Lung (tissue), 12 donors: Measurements from ENCODE around the gene DUSP9. TPM values are rescaled to one million over a fixed set of nuclear protein-coding genes. Genes with fewer than 3 reads are reported as not detected.

ENCODE experiments used
- ATAC-seq: fragments of 200-7000 bp; cut with Tn5 transposase; one replicate; pipeline ENCODE4 v1.9.1; 2020; ENCODE audit warnings: moderate number of reproducible peaks; ENCODE audit not compliant: insufficient read depth, low FRiP score
- DNase-seq, 3 donors: peaks; one replicate each; pipeline ENCODE4 v3.0.0-alpha.2; 2013 to 2017
- H3K27ac ChIP-seq, 2 donors: one replicate each; pipeline ENCODE4 v1.5.1; 2013; ENCODE audit warnings: mild to moderate bottlenecking in 2 of 2, moderate library complexity in 2 of 2, control low read depth in 1 of 2, inconsistent platforms in 1 of 2, low read depth in 1 of 2, low read length in 1 of 2
- H3K27me3 ChIP-seq, 3 donors: one replicate each; pipeline ENCODE4 v1.5.1; 2013; ENCODE audit warnings: low read length in 2 of 3; ENCODE audit not compliant: control insufficient read depth in 3 of 3, insufficient read depth in 3 of 3
- H3K36me3 ChIP-seq, 4 donors: one replicate each; pipeline ENCODE4 v1.5.1; 2013; ENCODE audit warnings: low read length in 4 of 4, mild to moderate bottlenecking in 1 of 4, moderate library complexity in 1 of 4; ENCODE audit not compliant: control insufficient read depth in 4 of 4, insufficient read depth in 4 of 4
- H3K4me1 ChIP-seq, 5 donors: one replicate each; pipeline ENCODE4 v1.5.1; 2013; ENCODE audit warnings: low read length in 5 of 5, mild to moderate bottlenecking in 2 of 5, moderate library complexity in 1 of 5; ENCODE audit not compliant: control insufficient read depth in 5 of 5, insufficient read depth in 5 of 5
- H3K4me3 ChIP-seq: one replicate; pipeline ENCODE4 v1.5.1; 2013; ENCODE audit warnings: mild to moderate bottlenecking, control low read depth, moderate library complexity
- H3K9ac ChIP-seq, 2 donors: one replicate each; pipeline ENCODE4 v1.5.1; 2013; ENCODE audit warnings: low read length in 2 of 2, control low read depth in 1 of 2; ENCODE audit not compliant: insufficient read depth in 1 of 2
- H3K9me3 ChIP-seq, 4 donors: one replicate each; pipeline ENCODE4 v1.5.1; 2013; ENCODE audit warnings: low read length in 3 of 4, mild to moderate bottlenecking in 1 of 4, moderate library complexity in 1 of 4; ENCODE audit not compliant: control insufficient read depth in 4 of 4, insufficient read depth in 3 of 4
- CTCF ChIP-seq: IDR thresholded peaks from 2 replicates; pipeline ENCODE4 v1.5.1; 2012; ENCODE audit warnings: mild to moderate bottlenecking; ENCODE audit errors: control extremely low read depth, extremely low read depth
- WGBS, 2 donors: extraction: QIAGEN DNeasy Blood & Tissue Kit; methylation state at CpG; one replicate each; pipeline ENCODE4 v1.1.7; 2013; 5-methylcytosine and 5-hydroxymethylcytosine counted together
- polyA plus RNA-seq, 2 donors: library from polyadenylated mRNA; stranded (reverse); fragments of 200-250 nt; gene quantifications; one replicate each; pipeline ENCODE4 v1.2.1, GENCODE V29; 2013
- total RNA-seq, 2 donors: library from RNA; depleted of rRNA in 1 of 2; stranded (reverse); fragments of >200 nt in 1 of 2; gene quantifications; one replicate each; pipeline ENCODE4 v1.2.1, GENCODE V29; 2014 to 2021
- donor health status: control.
- donor health status: control.
- donor health status: Bipolar disorder and iron deficiency.
- donor health status: healthy.
- donor health status: DM: yes; HTN: yes; CAD: no.

Gene DUSP9
- total and polyA plus RNA-seq, 4 donors, result 0.10 to 0.55 (median 0.23) TPM

DNA sequence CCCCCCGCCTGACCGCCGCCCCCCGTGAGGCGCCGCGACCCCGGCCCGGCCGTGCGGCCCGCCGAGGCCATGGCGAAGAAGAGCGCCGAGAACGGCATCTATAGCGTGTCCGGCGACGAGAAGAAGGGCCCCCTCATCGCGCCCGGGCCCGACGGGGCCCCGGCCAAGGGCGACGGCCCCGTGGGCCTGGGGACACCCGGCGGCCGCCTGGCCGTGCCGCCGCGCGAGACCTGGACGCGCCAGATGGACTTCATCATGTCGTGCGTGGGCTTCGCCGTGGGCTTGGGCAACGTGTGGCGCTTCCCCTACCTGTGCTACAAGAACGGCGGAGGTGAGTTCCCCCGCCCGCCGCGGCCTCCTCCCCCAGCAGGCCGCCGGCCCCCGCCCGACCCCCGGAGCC, 41.5 kb downstream of the DUSP9 start:
- WGBS, 2 donors, result 31% methylated on average over 57 of the region's 57 CpGs; no CpG with 5 or more reads in 1 of the 2 donors
- no peak for TF ChIP-seq CTCF
- H3K27ac ChIP-seq, result peak overlapping the region in 1 of 2 donors; percentile 88
- H3K36me3 ChIP-seq, result no peaks in the 10 kb centered on the region
- H3K4me1 ChIP-seq, result no peaks in the 10 kb centered on the region
- peaks cover 0 to 3% (median 1%) of the 10 kb centered on the region in 4 donors for H3K9me3 ChIP-seq
- H3K9ac ChIP-seq, result no peak overlapping the region
- no peaks in the 10 kb centered on the region for H3K27me3 ChIP-seq
- ATAC-seq (no peak), DNase-seq (no peak)
- H3K4me3 ChIP-seq, result peak overlapping the region; percentile 20

GRCh38 chrX:153688911-153689590, 42.0 kb downstream of the DUSP9 start:
- Histone ChIP-seq H3K4me3 (no peak overlapping the region), H3K9me3 (no peaks in the 10 kb centered on the region), H3K36me3 (no peaks in the 10 kb centered on the region), H3K27me3 (no peaks in the 10 kb centered on the region), H3K4me1 (no peaks in the 10 kb centered on the region), H3K9ac (no peak overlapping the region), H3K27ac (peak overlapping the region in 1 of 2 donors; percentile 88)
- DNase-seq (peak in 2 of 3 donors; percentile 29 to 54), ATAC-seq (no peak)
- WGBS, 2 donors, result 36 to 45% methylated on average over 9 to 53 of the region's 53 CpGs
- no peak for TF ChIP-seq CTCF

DNA sequence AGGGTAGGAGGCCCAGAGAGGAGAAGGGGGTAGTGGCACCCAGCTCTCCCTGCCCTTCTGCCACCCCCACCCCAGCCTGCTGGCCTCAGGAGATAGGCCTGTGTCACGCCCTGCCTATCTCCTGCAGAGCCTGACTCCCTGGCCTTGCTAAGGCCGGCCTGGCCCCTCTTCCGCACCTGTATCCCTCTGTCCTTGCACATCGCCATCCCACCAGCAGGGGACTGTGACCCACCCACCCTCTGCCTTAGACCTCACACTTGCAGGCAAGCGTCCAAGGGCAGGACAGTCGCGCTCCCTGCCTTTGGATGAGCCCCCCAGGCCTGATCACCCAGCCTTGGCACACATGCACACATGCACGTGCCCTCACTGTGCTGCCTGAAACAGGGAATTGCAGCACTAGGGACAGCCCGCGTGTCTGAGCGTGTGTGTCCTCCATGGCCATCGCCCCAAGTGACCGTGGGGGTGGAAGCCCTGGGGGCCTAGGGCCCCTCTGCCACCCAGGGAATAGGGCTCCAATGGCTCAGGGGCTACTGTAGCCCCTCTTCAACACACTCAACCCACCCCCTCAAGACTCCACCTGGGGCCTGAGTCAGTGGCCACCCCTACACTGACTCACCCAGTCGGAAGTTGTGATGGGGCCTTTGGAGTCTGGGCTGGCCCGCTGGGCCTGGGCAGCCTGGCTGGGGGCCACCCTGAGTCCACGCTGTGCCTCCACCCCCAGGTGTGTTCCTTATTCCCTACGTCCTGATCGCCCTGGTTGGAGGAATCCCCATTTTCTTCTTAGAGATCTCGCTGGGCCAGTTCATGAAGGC, 42.9 kb downstream of the DUSP9 start:
- no peak overlapping the region for H3K9ac ChIP-seq
- H3K4me3 ChIP-seq, result no peak overlapping the region
- no peaks in the 10 kb centered on the region for H3K4me1 ChIP-seq
- 89 to 92% methylated on average over 8 to 19 of the region's 19 CpGs for WGBS, 2 donors
- H3K36me3 ChIP-seq, result no peaks in the 10 kb centered on the region
- no peak for ATAC-seq
- H3K27me3 ChIP-seq, result no peaks in the 10 kb centered on the region
- H3K27ac ChIP-seq, result peak overlapping the region in 1 of 2 donors; percentile 81
- no peak for DNase-seq
- TF ChIP-seq CTCF, result no peak
- H3K9me3 ChIP-seq, result no peaks in the 10 kb centered on the region
